GM11168 (cell line): ENCODE data around the gene GRID1.

ENCODE experiments used
- in situ Hi-C: fragments of 300-500 bp; cut with MboI; formaldehyde crosslinking; loops from one replicate; pipeline ENCODE4 v1.12.0; 2022; ENCODE audit warnings: low sequenced_read_pairs; ENCODE audit not compliant: unreplicated experiment

Gene GRID1

DNA sequence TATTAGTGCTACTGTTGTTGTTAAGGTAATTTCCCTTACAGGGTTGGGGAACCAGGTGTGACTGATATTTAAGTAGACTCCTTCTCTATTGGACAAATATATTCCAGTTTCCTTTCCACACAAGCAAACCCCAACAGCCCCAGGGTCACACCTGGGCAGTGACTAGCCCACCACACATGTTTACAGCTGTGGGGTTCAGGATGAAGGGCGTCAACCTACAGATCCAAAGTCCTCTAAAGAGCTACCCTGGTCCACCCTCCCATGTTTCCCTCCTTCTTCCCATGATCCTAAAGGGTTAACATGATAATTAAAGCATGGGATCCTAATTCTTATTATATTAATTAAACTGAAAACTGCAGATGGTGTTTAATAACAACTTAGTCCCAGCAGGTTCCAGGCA, 701.5 kb downstream of the GRID1 start:
- in situ Hi-C loops: no loop called here

DNA sequence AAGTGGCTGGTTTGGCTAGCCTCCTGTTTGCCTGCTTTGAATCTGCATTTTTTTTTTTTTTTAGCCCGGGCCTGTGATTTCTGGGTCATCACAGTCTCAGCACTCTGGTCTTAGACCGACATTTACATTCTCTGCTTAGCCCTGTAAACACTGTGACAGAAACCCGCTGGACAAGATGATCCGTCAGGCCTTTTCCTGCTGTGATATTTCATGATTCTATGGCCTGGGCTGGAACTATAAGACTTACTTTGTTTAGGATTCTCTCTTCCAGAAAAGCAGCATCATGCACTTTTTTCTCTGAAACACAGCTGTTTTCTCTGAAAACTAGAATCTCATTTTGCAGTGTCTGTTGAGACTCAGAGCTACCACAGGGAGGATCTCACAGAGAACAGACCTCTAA, 705.5 kb downstream of the GRID1 start:
- in situ Hi-C loops: no loop called here

DNA sequence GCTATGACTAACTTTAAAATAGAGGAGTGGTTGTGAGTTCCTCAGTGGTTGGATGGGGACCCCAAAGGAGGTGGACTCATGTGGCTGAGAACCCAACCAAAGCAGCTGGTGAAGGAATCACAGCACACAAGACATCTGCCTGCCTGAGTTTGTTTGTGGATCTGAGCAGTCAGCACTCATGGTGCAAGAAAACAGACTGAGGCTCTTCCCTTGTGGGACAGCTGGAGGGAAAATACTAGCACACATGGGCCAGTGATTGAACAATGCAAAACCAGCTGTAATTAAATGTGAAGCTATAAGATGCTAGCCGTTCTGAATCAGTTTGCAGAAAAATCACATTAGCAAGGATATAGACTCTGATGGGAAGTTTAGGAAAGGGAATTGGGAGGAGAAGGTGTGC, 707.3 kb downstream of the GRID1 start:
- in situ Hi-C loops: no loop called here

DNA sequence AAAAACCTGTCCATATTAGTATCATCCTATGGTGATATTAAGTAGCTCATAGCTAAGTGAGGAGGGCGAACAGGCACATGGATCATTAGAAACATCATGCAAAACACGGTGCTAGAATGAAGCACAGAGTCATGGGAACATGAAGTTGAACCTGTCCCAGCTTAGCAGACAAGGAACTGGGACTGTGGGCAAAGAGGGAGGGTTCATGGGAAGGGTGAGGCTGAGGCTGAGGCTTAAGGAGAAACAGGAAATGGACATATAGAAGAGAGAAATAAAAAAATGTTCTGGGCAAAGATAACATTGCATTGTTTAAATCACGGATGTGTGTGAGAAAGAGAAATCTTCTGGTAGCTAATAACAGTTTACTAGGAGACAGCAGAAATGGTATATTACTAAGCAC, 708.1 kb downstream of the GRID1 start:
- in situ Hi-C loops: no loop called here

DNA sequence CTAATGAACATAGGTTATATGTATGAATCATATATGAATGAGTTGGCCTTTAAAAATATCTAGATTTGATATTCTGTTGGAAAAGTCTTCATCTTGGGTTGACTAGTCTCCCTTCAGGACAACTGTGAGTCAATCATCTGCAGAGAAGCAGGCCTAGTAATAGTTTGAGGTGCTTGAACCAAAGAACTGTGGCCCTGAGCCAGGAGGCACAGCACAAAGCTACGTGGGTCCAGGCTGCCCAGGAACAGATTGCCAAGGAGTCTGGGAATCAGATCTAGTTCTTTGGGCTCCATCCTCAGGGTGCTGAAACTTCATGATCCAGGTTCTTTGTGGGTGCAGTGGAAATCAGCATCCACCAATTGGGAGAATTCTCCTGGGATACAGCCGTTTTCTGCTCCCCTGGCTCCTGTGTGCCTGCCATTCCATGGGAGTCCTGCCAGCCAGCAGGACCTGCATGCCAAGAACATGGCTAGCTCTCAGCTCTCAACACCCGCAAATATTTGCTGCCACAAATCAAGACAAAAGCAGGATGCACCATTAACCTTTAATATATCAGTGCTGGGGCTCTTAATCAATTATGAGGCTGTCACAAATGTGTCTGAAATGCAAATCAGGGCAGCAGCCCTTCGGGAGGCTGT, 709.0 kb downstream of the GRID1 start:
- in situ Hi-C loops: no loop called here

DNA sequence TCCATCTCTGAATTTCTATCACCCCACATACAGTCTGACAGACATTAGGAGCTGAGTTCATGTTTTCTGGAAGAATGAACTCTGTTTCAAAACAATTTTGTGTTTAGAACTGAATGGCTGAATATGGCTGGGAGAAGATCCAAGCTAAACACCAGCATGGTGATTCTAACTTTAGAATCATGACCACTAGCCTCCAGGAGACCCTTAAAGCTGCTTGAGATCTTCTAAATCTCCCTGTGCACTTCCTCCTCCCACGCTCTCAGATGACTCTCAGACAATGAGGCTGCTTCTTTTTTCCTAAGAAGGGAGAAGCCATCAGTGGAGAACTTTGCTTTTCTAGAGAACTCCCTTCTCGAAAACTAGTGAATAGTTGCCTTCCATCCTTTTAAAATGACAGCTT, 711.2 kb downstream of the GRID1 start:
- in situ Hi-C loops: no loop called here

DNA sequence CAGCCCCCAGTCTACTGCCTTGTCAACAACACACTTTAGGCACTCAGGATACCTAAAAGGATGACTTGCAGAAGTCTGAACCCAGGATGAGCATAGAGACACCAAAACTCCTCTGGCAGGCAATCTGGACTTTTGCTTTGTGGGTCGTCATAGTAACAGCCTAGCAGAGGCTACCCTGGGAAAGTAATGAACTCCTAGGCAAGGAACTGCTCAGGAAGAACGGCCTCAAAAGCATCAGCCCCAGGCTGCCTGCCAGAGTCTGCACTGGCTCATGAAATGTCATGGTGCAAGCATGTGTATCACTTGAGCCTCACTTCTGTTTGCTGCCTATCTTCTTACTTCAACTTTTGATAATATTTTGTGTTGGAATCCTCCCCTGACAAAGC, 715.1 kb downstream of the GRID1 start:
- in situ Hi-C loops: no loop called here

DNA sequence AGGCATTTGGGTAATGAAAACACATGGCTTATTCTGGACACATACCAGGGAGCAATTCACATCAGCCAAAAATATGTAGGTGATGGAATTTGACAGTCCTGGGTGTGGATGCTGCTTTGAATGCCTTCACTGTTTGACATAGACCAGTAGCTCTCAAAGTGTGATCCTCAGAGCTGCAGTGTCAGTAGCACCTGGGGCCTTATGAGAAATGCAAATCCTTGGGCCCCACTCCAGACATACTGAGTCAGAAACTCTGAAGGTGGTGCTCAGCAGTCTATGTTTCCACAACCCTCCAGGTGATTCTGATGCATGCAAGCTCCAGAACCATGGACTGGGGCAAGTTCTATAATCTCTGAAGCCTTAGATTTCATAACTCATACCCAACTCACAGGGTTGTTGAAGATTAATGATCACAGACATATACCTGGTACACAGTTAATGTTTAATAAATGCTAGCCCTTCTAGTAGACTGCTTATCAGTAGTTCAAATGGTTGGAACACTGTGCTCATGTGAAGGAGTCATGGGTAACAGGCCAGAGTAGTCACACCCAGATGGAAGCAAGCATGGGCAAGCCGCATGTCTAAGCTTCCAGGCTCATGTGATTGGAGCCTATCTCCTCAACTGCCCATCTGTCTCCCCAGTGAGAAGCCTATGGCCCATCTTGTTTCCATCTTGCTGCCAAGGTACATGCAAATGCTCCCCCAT, 715.7 kb downstream of the GRID1 start:
- in situ Hi-C loops: no loop called here

DNA sequence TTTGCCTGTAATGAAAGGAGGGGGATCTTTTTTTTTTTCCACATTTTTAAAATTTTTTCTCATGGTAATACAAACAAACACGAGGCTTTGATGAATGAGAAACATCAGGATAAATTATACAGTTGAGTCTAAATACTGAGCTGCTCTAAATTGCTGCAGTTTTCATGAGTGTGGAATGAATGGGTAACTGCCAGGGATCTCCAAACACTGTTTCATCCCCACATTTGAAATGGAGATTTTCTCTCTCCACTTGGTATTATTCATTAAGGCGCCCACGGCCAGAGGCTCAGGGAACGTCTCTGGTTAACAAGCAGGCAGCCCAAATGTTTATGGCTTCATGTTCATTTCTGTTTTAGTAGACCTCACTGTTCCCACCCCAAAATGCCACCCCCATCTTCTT, 717.1 kb downstream of the GRID1 start:
- in situ Hi-C loops: no loop called here

DNA sequence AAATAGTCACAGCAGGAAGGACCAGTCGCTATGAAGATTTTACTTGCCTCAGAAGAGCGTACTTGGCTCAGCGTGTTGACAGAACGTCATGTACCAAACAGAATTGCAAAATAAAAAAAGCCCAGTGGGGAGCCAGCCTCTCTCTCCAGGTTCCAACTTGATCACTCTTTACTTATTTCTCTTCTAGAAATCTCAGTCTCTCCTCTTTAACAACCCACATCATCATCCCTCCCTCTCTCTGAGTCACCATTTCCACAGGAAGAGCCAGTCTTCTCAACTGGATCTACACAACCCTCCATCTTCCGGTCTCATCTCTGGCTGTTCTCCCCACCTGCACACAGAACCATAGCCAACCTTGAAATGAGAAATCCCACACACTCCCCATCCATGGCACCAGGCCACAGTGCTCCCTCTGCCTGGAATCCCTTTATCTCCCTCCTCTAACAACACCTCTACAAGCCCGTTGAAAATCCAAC, 718.3 kb downstream of the GRID1 start:
- in situ Hi-C loops: no loop called here

DNA sequence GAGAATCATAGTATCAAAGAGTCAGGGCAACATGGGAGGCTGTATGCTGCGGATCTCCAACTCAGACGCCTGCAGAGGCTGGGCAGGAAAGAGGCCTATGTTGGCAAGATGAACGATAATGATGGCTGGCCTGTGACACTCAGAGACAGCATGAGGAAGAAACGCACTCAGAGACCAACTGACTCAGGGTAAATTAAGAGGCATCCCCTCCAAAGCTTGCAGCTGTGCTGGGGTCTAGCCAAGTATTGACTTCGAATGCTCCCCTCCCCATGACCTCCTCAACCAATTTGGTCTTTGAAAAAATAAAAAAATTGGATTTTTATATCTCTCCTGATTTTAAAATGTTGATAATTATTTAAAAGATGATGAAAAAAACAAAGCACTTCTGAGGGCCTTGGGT, 718.9 kb downstream of the GRID1 start:
- in situ Hi-C loops: no loop called here

DNA sequence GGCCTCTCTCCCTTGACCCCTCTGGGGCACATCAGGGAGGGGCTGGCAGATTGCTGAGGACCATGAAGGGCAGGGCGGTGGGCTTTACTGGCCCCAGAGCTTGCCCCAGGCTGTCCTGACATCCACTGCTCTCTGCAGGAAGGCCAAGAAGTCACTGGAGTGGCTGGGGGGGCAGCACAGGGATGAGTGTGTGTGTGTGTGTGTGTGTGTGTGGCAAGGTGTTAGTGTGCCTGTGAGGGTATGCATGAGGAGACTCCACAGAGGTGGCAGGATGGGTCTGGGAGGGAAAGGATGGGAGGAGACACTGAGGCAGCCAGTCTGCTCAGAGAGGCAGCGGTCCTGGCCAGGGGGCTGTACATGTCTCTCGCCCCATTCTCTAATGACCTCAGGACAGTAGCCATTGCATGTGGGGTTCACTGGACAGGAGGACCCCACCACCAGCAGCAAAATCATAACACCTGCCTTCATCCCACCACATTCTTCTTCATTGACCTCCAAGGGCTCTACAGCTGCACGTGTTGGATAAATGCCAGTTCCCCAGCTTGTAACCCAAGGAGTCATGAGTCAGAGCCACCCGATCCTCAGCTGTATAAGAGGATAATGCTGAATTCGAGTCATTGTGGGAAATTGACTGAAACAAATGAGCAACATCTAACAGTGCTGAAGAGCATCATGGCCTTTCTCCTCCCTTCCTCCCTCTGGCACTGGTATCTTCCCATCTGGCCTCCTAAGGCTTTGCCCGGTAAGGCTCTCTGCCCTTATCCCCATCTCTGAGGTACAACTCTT, 720.5 kb downstream of the GRID1 start:
- in situ Hi-C loops: no loop called here

DNA sequence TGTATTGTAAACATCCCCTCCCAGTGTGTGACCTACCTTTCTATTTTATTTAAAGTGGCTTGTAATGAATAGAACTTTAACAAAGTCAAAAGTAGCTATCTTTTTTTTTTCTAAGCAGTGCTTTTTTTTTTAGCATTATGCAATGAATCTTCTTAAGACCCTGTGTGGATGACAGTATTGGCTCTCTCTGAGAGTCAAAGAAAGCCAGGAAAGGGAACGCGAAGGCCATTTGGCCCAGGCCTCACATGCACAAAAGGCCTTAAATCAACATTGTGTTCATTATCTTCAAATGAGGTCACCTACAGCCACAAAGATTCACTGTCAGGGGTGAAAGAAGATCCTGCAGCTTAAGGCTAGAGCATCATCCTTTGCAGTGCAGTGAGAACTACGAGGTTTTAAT, 721.5 kb downstream of the GRID1 start:
- in situ Hi-C loops: no loop called here

DNA sequence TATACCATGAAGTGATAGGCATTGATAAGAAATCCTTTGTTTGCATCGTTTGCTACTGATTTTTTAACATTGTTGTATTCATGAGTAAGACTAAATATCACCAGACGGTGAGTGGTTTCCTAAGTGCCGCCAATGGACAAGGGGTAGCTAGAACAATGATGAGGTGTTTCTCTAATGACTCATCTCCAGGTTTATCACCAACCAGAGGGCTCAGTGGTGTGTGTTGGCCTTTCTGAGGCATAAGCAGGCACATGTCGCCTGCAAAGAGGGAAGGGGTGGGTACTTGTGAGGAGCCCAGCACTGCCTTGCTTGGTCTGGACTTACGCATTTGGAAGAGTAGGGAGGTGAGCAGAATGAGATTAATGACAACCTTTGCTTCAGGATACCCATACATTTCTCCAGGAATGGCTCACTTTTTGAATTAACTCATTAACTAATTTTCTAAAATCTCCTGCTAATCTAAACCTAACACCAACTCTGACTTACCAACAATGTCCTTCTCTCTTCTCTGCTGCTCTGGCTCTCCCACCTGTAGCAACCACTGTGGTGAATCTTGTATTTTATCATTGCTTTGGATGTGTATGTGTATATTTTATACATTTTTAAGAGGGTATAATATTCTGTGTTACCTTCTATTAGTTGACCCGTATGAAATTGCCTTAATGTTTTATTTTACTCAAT, 722.6 kb downstream of the GRID1 start:
- in situ Hi-C loops: no loop called here

DNA sequence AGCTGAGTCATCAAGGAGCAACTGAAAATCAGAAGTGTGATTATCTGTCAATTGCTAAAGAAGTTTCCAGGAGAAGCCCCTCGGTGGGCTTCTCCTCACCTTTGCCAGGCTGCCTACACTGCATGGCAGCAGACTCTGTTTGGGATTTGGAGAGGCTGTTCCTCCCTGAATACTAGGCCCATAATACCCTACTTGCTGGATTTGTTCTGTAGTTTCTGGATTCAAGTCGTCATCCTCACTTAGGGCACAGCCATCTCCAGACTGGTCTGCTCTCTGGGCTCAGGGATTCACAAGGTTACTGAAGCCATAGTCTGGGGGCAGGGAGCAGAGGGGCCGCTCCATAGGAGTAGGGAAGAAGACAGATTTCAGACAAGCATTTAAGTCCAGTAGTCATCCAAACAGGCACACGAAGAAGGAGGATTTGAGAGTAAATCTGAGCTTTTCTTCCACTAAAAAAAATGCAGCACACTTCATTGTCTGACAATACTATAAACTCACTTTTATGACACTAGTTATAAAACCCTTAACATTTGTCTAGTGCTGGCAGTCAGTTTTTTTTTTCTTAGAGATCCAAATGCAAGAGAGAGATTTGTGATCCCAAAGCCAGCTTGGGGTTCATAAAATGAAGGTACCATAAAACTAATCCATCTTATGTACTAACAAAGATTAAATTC, 723.3 kb downstream of the GRID1 start:
- in situ Hi-C loops: no loop called here

DNA sequence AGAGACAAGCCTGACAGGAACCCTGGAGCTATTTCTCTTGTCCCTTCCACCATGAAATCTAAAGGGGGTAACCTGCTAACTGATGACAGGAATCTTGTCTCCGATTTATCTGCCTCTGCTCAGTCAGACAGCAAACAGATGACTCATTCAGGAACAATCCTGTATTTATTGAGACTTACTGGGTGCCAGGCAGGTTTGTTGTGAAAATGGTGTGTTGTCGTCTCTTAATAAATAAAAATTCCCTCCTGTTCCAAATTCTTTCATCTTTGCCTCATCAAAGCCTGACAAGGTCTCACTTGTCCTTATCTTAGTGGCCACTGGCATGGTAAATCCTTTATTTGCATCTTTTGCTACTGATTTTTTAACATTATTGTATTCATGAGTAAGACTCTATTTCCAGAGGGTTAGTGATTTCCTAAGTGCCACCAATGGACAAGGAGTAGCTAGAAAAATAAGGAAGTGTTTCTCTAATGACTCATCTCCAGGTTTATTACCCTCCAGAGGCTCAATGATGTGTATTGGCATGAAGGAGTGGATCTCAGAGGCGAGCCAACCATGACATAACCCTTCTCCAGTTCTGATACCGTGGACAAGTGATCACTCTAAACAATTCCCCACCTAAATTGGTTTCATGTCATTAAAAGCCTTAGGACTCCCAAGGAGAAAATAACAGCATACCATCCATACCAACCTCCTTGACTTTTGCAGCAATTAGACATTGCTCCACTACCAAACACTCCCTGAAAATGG, 724.0 kb downstream of the GRID1 start:
- in situ Hi-C loops: no loop called here

DNA sequence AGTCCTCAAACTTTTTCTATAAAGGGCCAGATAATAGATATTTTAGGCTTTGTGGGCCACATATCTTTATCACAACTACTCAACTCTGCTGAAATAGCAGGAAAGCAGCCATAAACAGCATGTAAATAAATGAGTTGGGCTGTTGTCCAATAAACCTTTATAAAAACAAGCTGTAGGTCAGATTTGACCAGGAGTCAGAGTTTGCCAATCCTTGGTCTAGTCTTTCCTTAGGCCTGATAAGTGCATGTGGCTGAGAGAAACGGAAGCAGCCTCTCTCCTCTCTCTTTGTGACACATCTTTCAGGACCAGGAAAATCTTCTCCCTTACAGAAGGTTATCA, 724.5 kb downstream of the GRID1 start:
- in situ Hi-C loops: no loop called here

DNA sequence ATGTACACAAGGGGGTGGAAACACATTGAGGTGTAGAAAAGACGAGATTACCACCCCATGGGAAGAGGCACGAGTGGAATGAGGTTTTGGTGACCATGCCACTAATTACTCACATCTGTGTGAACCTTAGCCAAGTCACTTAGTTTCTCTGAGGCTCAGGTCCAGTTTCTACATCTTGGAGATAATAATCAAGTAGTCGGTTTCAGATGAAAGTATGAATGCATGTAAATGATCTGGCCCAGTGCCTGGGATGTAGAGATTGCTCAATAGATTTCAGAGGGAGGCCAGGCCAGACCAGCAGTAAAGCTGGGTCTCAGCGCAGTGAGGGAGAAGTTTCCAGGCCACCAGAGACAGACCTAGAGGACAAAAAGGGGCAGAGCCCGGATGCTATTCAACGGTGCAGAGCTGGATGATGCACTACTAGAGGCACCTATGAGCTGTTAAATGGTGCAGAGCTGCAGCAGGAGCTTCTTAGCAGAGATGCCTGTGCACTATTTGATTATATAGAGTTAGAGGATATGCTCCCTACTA, 725.1 kb downstream of the GRID1 start:
- in situ Hi-C loops: no loop called here

DNA sequence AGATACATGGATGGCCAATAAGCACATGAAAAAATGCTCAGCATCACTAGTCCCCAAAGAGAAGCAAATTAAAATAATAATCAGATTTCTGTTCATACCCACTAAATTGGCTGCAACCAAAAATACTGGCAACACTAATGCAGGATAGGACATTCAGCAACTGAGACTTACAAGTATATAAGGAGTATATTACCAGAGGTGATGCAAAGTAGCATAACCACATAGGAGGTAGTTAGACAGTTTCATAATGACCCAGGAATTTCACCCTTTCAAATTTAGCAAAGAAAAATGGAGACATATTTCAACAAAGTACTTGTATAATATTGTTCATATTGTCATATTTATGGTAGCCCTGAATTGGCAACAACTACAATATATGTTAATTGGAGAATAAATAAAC, 727.8 kb downstream of the GRID1 start:
- in situ Hi-C loops: no loop called here

DNA sequence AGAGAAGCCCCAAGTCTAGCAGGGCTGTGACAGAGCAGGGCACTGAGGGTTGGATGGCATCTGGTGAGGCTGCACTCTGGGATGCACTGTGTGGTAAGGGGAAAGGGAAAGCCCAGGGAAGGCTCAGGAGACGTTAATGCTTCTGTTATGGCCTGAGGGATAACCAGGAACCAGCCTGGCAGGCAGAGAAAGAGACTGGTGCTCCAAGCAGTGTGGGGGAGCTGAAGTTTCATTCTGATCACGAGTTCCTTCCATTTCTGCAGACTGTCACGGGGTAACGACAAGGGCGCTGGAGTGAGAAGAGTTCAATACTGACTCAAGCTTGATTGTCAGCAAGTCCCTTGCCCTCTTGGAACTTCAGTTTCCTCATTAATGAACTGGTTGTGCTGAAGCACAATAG, 730.9 kb downstream of the GRID1 start:
- in situ Hi-C loops: no loop called here
